CD4-positive, alpha-beta T cell (primary cell): ENCODE data around the gene IFNGR1. TPM values are rescaled to one million over a fixed set of nuclear protein-coding genes. Genes with fewer than 3 reads are reported as not detected.

Source experiments
- ATAC-seq: fragments of 200-7000 bp; cut with Tn5 transposase; one replicate; pipeline ENCODE4 v1.10.0; 2022; ENCODE audit warnings: mild to moderate bottlenecking; ENCODE audit not compliant: poor library complexity
- CTCF ChIA-PET: fragments of 350-600 bp; sonication (Branson Sonifier 250); formaldehyde crosslinking; loops from one replicate; lab custom pipeline; 2021; ENCODE audit warnings: antibody characterized with exemption, inconsistent platforms; lab: Charles Lee
- POLR2A ChIA-PET: fragments of 350-600 bp; sonication (Branson Sonifier 250); formaldehyde crosslinking; loops from one replicate; lab custom pipeline; 2021; ENCODE audit warnings: antibody characterized with exemption, inconsistent platforms; lab: Charles Lee
- DNase-seq, 14 experiments: peaks; one replicate each; pipeline ENCODE4 v3.0.0-alpha.2; 2013 to 2020; ENCODE audit warnings: mixed read lengths in 2 of 14
- H3K27ac ChIP-seq, 2 donors: one replicate each; pipeline versions ENCODE4 v1.5.1 to v1.7.0; 2013; ENCODE audit warnings: low read length in 2 of 2, low read depth in 1 of 2, mild to moderate bottlenecking in 1 of 2
- H3K27me3 ChIP-seq, 2 experiments: 1 replicate in 1 of 2; 2 replicates in 1 of 2; pipeline versions ENCODE4 v1.6.1 to v1.7.0; 2013; ENCODE audit warnings: low read length in 2 of 2, control low read depth in 1 of 2, mild to moderate bottlenecking in 1 of 2, moderate library complexity in 1 of 2; ENCODE audit not compliant: insufficient read depth in 2 of 2, control insufficient read depth in 1 of 2
- H3K36me3 ChIP-seq: one replicate; pipeline ENCODE4 v1.6.1; 2013; ENCODE audit warnings: low read length, control low read depth; ENCODE audit not compliant: insufficient read depth
- H3K4me1 ChIP-seq: one replicate; pipeline ENCODE4 v1.6.1; 2013; ENCODE audit warnings: low read length, control low read depth; ENCODE audit not compliant: insufficient read depth
- H3K4me3 ChIP-seq: one replicate; pipeline ENCODE4 v1.5.1; 2013; ENCODE audit warnings: mild to moderate bottlenecking, low read length, moderate library complexity
- H3K9me3 ChIP-seq, 2 experiments: 1 replicate in 1 of 2; 2 replicates in 1 of 2; pipeline versions ENCODE4 v1.6.1 to v1.7.0; 2013; ENCODE audit warnings: low read length in 2 of 2, mild to moderate bottlenecking in 2 of 2, control low read depth in 1 of 2, moderate library complexity in 1 of 2; ENCODE audit not compliant: control insufficient read depth in 1 of 2, insufficient read depth in 1 of 2
- H3K27ac Mint-ChIP-seq: one replicate; pipeline ENCODE4 v1.8.0; 2020; ENCODE audit warnings: mixed read lengths
- H3K27me3 Mint-ChIP-seq: one replicate; pipeline ENCODE4 v1.8.0; 2021; ENCODE audit warnings: mixed read lengths
- H3K36me3 Mint-ChIP-seq: one replicate; pipeline ENCODE4 v1.8.0; 2021; ENCODE audit warnings: low read depth, mixed read lengths
- H3K4me1 Mint-ChIP-seq: one replicate; pipeline ENCODE4 v1.8.0; 2021; ENCODE audit warnings: low read depth, mixed read lengths
- H3K4me3 Mint-ChIP-seq: one replicate; pipeline ENCODE4 v1.8.0; 2020; ENCODE audit warnings: mild to moderate bottlenecking, mixed read lengths
- H3K9me3 Mint-ChIP-seq: one replicate; pipeline ENCODE4 v1.8.0; 2020; ENCODE audit warnings: mixed read lengths
- CTCF ChIP-seq: fragments of 200-600 bp; IDR thresholded peaks from one replicate; pipeline ENCODE4 v1.8.0; 2022; ENCODE audit warnings: antibody characterized with exemption, mild to moderate bottlenecking
- intact Hi-C, 2 experiments: fragments of 100-400 bp; cut with DNase I in 1 of 2; cut with micrococcal nuclease in 1 of 2; formaldehyde crosslinking; loops; one replicate each; pipeline versions ENCODE4 v1.15.1 to v1.9.0; 2023 to 2025; cut with DNase I, micrococcal nuclease
- total RNA-seq, 174 experiments: library from RNA in 2 of 174; stranded (reverse) in 2 of 174; gene quantifications; one replicate each; pipeline ENCODE4 v1.2.3 and lab custom pipeline; 2021 to 2026

Gene IFNGR1
- total RNA-seq, 2 experiments from 2014 or later, result 81.7 to 84.3 TPM

GRCh38 chr6:137233911-137234863 is 15.0 kb upstream of the IFNGR1 start:
- CTCF ChIA-PET, result interaction anchor here (0.6 to 1.0 kb wide), 3 partner anchors 13 to 442 kb away, joined by 3 to 4 read pairs (median 3); partner anchors contain the start of gene MAP3K5
- H3K27me3 ChIP-seq, result no peaks in the 10 kb centered on the region
- Mint-ChIP-seq H3K9me3 (peaks cover 5% of the 10 kb centered on the region), H3K27ac (peak overlapping the region; percentile 56), H3K4me3 (peak overlapping the region; percentile 40), H3K27me3 (no peaks in the 10 kb centered on the region), H3K36me3 (no peaks in the 10 kb centered on the region), H3K4me1 (peaks cover 54% of the 10 kb centered on the region)
- peak; percentile 78 for ATAC-seq
- no peaks in the 10 kb centered on the region for H3K9me3 ChIP-seq
- peak in 5 of 14 experiments; percentile 2 to 74 (median 65) for DNase-seq
- no peaks in the 10 kb centered on the region for H3K36me3 ChIP-seq
- no peak for TF ChIP-seq CTCF
- H3K4me1 ChIP-seq, result peaks cover 48% of the 10 kb centered on the region
- POLR2A ChIA-PET, result interaction anchor here (1.0 to 1.3 kb wide), 3 partner anchors 14 to 31 kb away, joined by 3 to 5 read pairs (median 5); no protein-coding TSS in a partner anchor
- intact Hi-C loops, result loop anchor here in 1 of 2 experiments (2.0 kb wide), 1 partner anchor 15 kb away; the partner anchor contains the start of gene IFNGR1
- peak overlapping the region in 1 of 2 donors; percentile 40 for H3K27ac ChIP-seq
- H3K4me3 ChIP-seq, result no peak overlapping the region

GRCh38 chr6:137231895-137232294 is 12.7 kb upstream of the IFNGR1 start:
- Mint-ChIP-seq H3K4me3 (peak overlapping the region; percentile 55), H3K27ac (peak overlapping the region; percentile 16), H3K27me3 (no peaks in the 10 kb centered on the region), H3K4me1 (peaks cover 66% of the 10 kb centered on the region), H3K9me3 (no peaks in the 10 kb centered on the region), H3K36me3 (no peaks in the 10 kb centered on the region)
- H3K27me3 ChIP-seq, result no peaks in the 10 kb centered on the region
- H3K4me3 ChIP-seq, result no peak overlapping the region
- DNase-seq (peak in 3 of 14 experiments; percentile 60 to 84 (median 69)), ATAC-seq (peak; percentile 73)
- H3K27ac ChIP-seq, result no peak overlapping the region
- ChIA-PET POLR2A (interaction anchor here (1.0 to 2.1 kb wide), 4 partner anchors 9 to 440 kb away, joined by 3 to 15 read pairs (median 6); partner anchors contain the start of gene MAP3K5), CTCF (interaction anchor here (1.5 kb wide), 1 partner anchor 82 kb away, joined by 3 read pairs; no protein-coding TSS in a partner anchor)
- peaks cover 59% of the 10 kb centered on the region for H3K4me1 ChIP-seq
- TF ChIP-seq CTCF, result no peak
- no peaks in the 10 kb centered on the region for H3K9me3 ChIP-seq
- intact Hi-C loops, result loop anchor here in 1 of 2 experiments (2.0 kb wide), 1 partner anchor 13 kb away; the partner anchor contains the start of gene IFNGR1
- H3K36me3 ChIP-seq, result no peaks in the 10 kb centered on the region

- H3K36me3 ChIP-seq, result no peaks in the 10 kb centered on the region
- Mint-ChIP-seq H3K4me3 (no peak overlapping the region), H3K9me3 (no peaks in the 10 kb centered on the region), H3K27me3 (no peaks in the 10 kb centered on the region), H3K4me1 (peaks cover 66% of the 10 kb centered on the region), H3K36me3 (no peaks in the 10 kb centered on the region), H3K27ac (no peak overlapping the region)
- TF ChIP-seq CTCF, result no peak
- no peaks in the 10 kb centered on the region for H3K27me3 ChIP-seq
- intact Hi-C loops, result no loop called here
- ATAC-seq (no peak), DNase-seq (no peak)
- H3K27ac ChIP-seq, result peak overlapping the region in 1 of 2 donors; percentile 20
- POLR2A ChIA-PET, result interaction anchor here (1.0 to 2.1 kb wide), 4 partner anchors 8 to 439 kb away, joined by 3 to 15 read pairs (median 6); partner anchors contain the start of gene MAP3K5
- CTCF ChIA-PET, result interaction anchor here (1.5 kb wide), 1 partner anchor 83 kb away, joined by 3 read pairs; no protein-coding TSS in a partner anchor
- H3K9me3 ChIP-seq, result no peaks in the 10 kb centered on the region
- peaks cover 59% of the 10 kb centered on the region for H3K4me1 ChIP-seq
- H3K4me3 ChIP-seq, result no peak overlapping the region
Measured at GRCh38 chr6:137230956-137231555, 11.9 kb upstream of the IFNGR1 start.
